Trophoblast cell (in vitro differentiated cells and primary cell): ENCODE results near the gene CENPF.
A peak's percentile ranks its signal among the peaks of the same experiment; 100 is the strongest.
"Not testable (repeated sequence)": the region's sequence is repeated elsewhere in the genome, so short reads cannot be mapped to it uniquely, and the experiment has no call there.

Source experiments
- DNase-seq, 2 donors: peaks; one replicate each; pipeline ENCODE4 v3.0.0-alpha.2; 2016
- H2AFZ ChIP-seq: 2 replicates; pipeline ENCODE4 v1.6.1; 2013; ENCODE audit warnings: low read length, moderate library complexity, mild to moderate bottlenecking; ENCODE audit not compliant: insufficient read depth, poor library complexity
- H2AK5ac ChIP-seq: 2 replicates; pipeline ENCODE4 v1.6.1; 2013; ENCODE audit warnings: mild to moderate bottlenecking, low read length
- H2BK120ac ChIP-seq: 2 replicates; pipeline ENCODE4 v1.6.1; 2013; ENCODE audit warnings: low read length, mild to moderate bottlenecking, moderate library complexity; ENCODE audit not compliant: insufficient read depth, poor library complexity
- H2BK12ac ChIP-seq: 2 replicates; pipeline ENCODE4 v1.6.1; 2013; ENCODE audit warnings: mild to moderate bottlenecking, low read length, moderate library complexity
- H2BK5ac ChIP-seq: 2 replicates; pipeline ENCODE4 v1.6.1; 2013; ENCODE audit warnings: low read length, low read depth, moderate library complexity, mild to moderate bottlenecking; ENCODE audit not compliant: poor library complexity
- H3K14ac ChIP-seq: 2 replicates; pipeline ENCODE4 v1.6.1; 2013; ENCODE audit warnings: mild to moderate bottlenecking, low read length
- H3K18ac ChIP-seq: 2 replicates; pipeline ENCODE4 v1.6.1; 2013; ENCODE audit warnings: mild to moderate bottlenecking, low read length
- H3K23ac ChIP-seq: 2 replicates; pipeline ENCODE4 v1.6.1; 2013; ENCODE audit warnings: low read length
- H3K27ac ChIP-seq: 2 replicates; pipeline ENCODE4 v1.5.1; 2013; ENCODE audit warnings: low read depth, mild to moderate bottlenecking, inconsistent platforms, low read length, moderate library complexity
- H3K27me3 ChIP-seq: 2 replicates; pipeline ENCODE4 v1.6.1; 2013; ENCODE audit warnings: inconsistent platforms, mild to moderate bottlenecking, low read length, moderate library complexity; ENCODE audit not compliant: insufficient read depth
- H3K36me3 ChIP-seq, 2 experiments: 1 replicate in 1 of 2; 2 replicates in 1 of 2; pipeline ENCODE4 v1.6.1; 2013; ENCODE audit warnings: low read length in 2 of 2, mild to moderate bottlenecking in 2 of 2, moderate library complexity in 1 of 2; ENCODE audit not compliant: insufficient read depth in 2 of 2, control insufficient read depth in 1 of 2
- H3K4ac ChIP-seq: 2 replicates; pipeline ENCODE4 v1.6.1; 2013; ENCODE audit warnings: low read depth, mild to moderate bottlenecking, low read length, moderate library complexity
- H3K4me1 ChIP-seq, 2 experiments: 1 replicate in 1 of 2; 2 replicates in 1 of 2; pipeline ENCODE4 v1.6.1; 2013; ENCODE audit warnings: low read length in 2 of 2, mild to moderate bottlenecking in 2 of 2, moderate library complexity in 1 of 2; ENCODE audit not compliant: insufficient read depth in 2 of 2, control insufficient read depth in 1 of 2
- H3K4me2 ChIP-seq: 2 replicates; pipeline ENCODE4 v1.6.1; 2013; ENCODE audit warnings: inconsistent platforms, mild to moderate bottlenecking, low read length, moderate library complexity
- H3K4me3 ChIP-seq: 2 replicates; pipeline ENCODE4 v1.5.1; 2013; ENCODE audit warnings: mild to moderate bottlenecking, low read depth, low read length, inconsistent platforms
- H3K79me1 ChIP-seq: one replicate; pipeline ENCODE4 v1.6.1; 2013; ENCODE audit warnings: low read length
- H3K79me2 ChIP-seq: 2 replicates; pipeline ENCODE4 v1.6.1; 2013; ENCODE audit warnings: low read length, mild to moderate bottlenecking; ENCODE audit not compliant: control insufficient read depth, insufficient read depth, poor library complexity
- H3K9ac ChIP-seq: 2 replicates; pipeline ENCODE4 v1.6.1; 2013; ENCODE audit warnings: mild to moderate bottlenecking, low read length
- H3K9me3 ChIP-seq: 2 replicates; pipeline ENCODE4 v1.6.1; 2013; ENCODE audit warnings: low read depth, mild to moderate bottlenecking, control low read depth, inconsistent platforms, low read length; ENCODE audit not compliant: insufficient read depth
- H4K12ac ChIP-seq: 2 replicates; pipeline ENCODE4 v1.6.1; 2013; ENCODE audit warnings: low read depth, mild to moderate bottlenecking, low read length, moderate library complexity
- H4K8ac ChIP-seq: 2 replicates; pipeline ENCODE4 v1.6.1; 2013; ENCODE audit warnings: low read depth, mild to moderate bottlenecking, low read length, moderate library complexity
- H4K91ac ChIP-seq: one replicate; pipeline ENCODE4 v1.6.1; 2013; ENCODE audit warnings: low read depth, mild to moderate bottlenecking, low read length, moderate library complexity
- WGBS: extraction: QIAGEN DNeasy Blood & Tissue Kit; methylation state at CpG from one replicate; pipeline ENCODE4 v1.1.7; 2013; ENCODE audit warnings: missing lambda C conversion rate; ENCODE audit not compliant: insufficient read length, insufficient coverage; ENCODE audit errors: extremely low coverage; 5-methylcytosine and 5-hydroxymethylcytosine counted together

CENPF gene

DNA sequence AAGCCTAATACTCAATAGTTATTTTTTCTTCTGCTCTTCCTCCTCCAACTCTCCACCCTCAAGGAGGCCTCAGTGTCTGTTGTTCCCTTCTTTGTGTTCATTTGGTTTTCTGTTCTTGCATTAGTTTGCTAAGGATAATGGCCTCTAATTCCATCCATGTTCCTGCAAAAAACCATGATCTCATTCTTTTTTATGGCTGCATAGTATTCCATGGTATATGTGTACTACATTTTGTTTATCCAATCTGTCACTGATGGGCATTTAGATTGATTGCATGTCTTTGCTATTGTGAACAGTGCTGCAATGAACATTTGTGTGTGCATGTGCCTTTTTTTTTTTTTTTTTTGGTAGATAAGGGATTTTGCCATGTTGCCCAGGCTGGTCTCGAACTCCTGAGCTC is 6.7 kb downstream of the CENPF start:
- H3K4me3 ChIP-seq = no peak overlapping the region
- H3K18ac ChIP-seq = no peak overlapping the region
- no peak overlapping the region for H2BK5ac ChIP-seq
- H3K9ac ChIP-seq = no peak overlapping the region
- no peak overlapping the region for H3K14ac ChIP-seq
- no peaks in the 10 kb centered on the region for H3K4me1 ChIP-seq
- no peak overlapping the region for H3K4me2 ChIP-seq
- H4K12ac ChIP-seq = no peak overlapping the region
- H4K8ac ChIP-seq = no peak overlapping the region
- WGBS = no CpG with 5 or more reads among the region's 1 CpG
- H2BK12ac ChIP-seq = no peak overlapping the region
- H4K91ac ChIP-seq = no peak overlapping the region
- no peaks in the 10 kb centered on the region for H3K9me3 ChIP-seq
- DNase-seq = no peak
- H3K4ac ChIP-seq = peak overlapping the region; percentile 36
- no peaks in the 10 kb centered on the region for H3K27me3 ChIP-seq
- no peak overlapping the region for H2AFZ ChIP-seq
- H2AK5ac ChIP-seq = no peak overlapping the region
- no peaks in the 10 kb centered on the region for H3K79me1 ChIP-seq
- no peak overlapping the region for H3K27ac ChIP-seq
- H3K36me3 ChIP-seq = peaks cover 7% of the 10 kb centered on the region in 2 experiments
- peaks cover 10% of the 10 kb centered on the region for H3K79me2 ChIP-seq
- no peak overlapping the region for H2BK120ac ChIP-seq
- H3K23ac ChIP-seq = no peak overlapping the region

GRCh38 chr1:214610136-214610535 is 7.1 kb downstream of the CENPF start:
- H4K91ac ChIP-seq, H2BK5ac ChIP-seq, H3K4me2 ChIP-seq, H3K4me1 ChIP-seq, H3K23ac ChIP-seq, H3K79me1 ChIP-seq, H4K8ac ChIP-seq, H2BK120ac ChIP-seq, H2AK5ac ChIP-seq, H3K4ac ChIP-seq, DNase-seq, H3K4me3 ChIP-seq, H3K9me3 ChIP-seq, H3K27me3 ChIP-seq, H3K9ac ChIP-seq, H3K18ac ChIP-seq, H4K12ac ChIP-seq, H3K36me3 ChIP-seq, H3K27ac ChIP-seq, H2AFZ ChIP-seq, H3K14ac ChIP-seq, H2BK12ac ChIP-seq: not testable (repeated sequence)
- peaks cover 10% of the 10 kb centered on the region for H3K79me2 ChIP-seq

GRCh38 chr1:214615109-214615508 is 12.1 kb downstream of the CENPF start:
- Histone ChIP-seq H3K9ac (no peak overlapping the region), H4K12ac (no peak overlapping the region), H4K8ac (no peak overlapping the region), H3K4me2 (no peak overlapping the region), H3K4ac (no peak overlapping the region), H2AFZ (no peak overlapping the region), H3K36me3 (peaks cover 0 to 5% of the 10 kb centered on the region in 2 experiments), H3K23ac (no peak overlapping the region), H2AK5ac (no peak overlapping the region), H2BK120ac (no peak overlapping the region), H2BK12ac (no peak overlapping the region), H2BK5ac (no peak overlapping the region), H3K4me3 (no peak overlapping the region), H3K18ac (no peak overlapping the region), H4K91ac (no peak overlapping the region), H3K9me3 (no peaks in the 10 kb centered on the region), H3K27me3 (no peaks in the 10 kb centered on the region), H3K27ac (no peak overlapping the region), H3K14ac (no peak overlapping the region), H3K4me1 (no peaks in the 10 kb centered on the region), H3K79me1 (no peaks in the 10 kb centered on the region), H3K79me2 (no peaks in the 10 kb centered on the region)
- no peak for DNase-seq
- WGBS = no CpG with 5 or more reads among the region's 6 CpGs

GRCh38 chr1:214615871-214616270 is 12.9 kb downstream of the CENPF start:
- Histone ChIP-seq H4K12ac (no peak overlapping the region), H2AFZ (no peak overlapping the region), H3K27me3 (no peaks in the 10 kb centered on the region), H2AK5ac (no peak overlapping the region), H3K18ac (no peak overlapping the region), H3K14ac (no peak overlapping the region), H3K4me3 (no peak overlapping the region), H3K79me2 (no peaks in the 10 kb centered on the region), H3K9ac (no peak overlapping the region), H2BK12ac (no peak overlapping the region), H4K91ac (no peak overlapping the region), H3K4me1 (no peaks in the 10 kb centered on the region), H3K23ac (no peak overlapping the region), H3K36me3 (peaks cover 2 to 8% of the 10 kb centered on the region in 2 experiments), H2BK120ac (no peak overlapping the region), H4K8ac (no peak overlapping the region), H3K4ac (no peak overlapping the region), H3K79me1 (no peaks in the 10 kb centered on the region), H2BK5ac (no peak overlapping the region), H3K27ac (no peak overlapping the region), H3K9me3 (no peaks in the 10 kb centered on the region), H3K4me2 (no peak overlapping the region)
- DNase-seq = no peak
- no CpG with 5 or more reads among the region's 3 CpGs for WGBS
